CD4-positive, alpha-beta T cell treated with Interferon gamma for 1 hour (primary cell): Measurements from ENCODE around the gene ANKLE1.
A peak's percentile ranks its signal among the peaks of the same experiment; 100 is the strongest.
"Not testable (repeated sequence)": the region's sequence is repeated elsewhere in the genome, so short reads cannot be mapped to it uniquely, and the experiment has no call there.

Source experiments
- DNase-seq: peaks from one replicate; pipeline ENCODE4 v3.0.0-alpha.2; 2020

Gene ANKLE1

GRCh38 chr19:17248011-17248776 is 33.5 kb upstream of the ANKLE1 start:
- DNase-seq = no peak

- no peak for DNase-seq
Measured at GRCh38 chr19:17249887-17250548, 31.7 kb upstream of the ANKLE1 start.

GRCh38 chr19:17254636-17255035 is 27.1 kb upstream of the ANKLE1 start:
- DNase-seq = no peak

- no peak for DNase-seq
Measured at GRCh38 chr19:17255150-17255621, 26.5 kb upstream of the ANKLE1 start.

GRCh38 chr19:17256130-17256529 is 25.6 kb upstream of the ANKLE1 start:
- DNase-seq = no peak

GRCh38 chr19:17259118-17259780 is 22.5 kb upstream of the ANKLE1 start:
- no peak for DNase-seq

- DNase-seq = no peak
Measured at GRCh38 chr19:17259934-17260333, 21.8 kb upstream of the ANKLE1 start.

- peak; percentile 86 for DNase-seq
Measured at GRCh38 chr19:17260842-17261325, 20.8 kb upstream of the ANKLE1 start.

- DNase-seq = no peak
Measured at GRCh38 chr19:17262557-17262956, 19.1 kb upstream of the ANKLE1 start.

- no peak for DNase-seq
Measured at GRCh38 chr19:17263712-17264640, 17.7 kb upstream of the ANKLE1 start.

GRCh38 chr19:17264641-17264979 is 17.1 kb upstream of the ANKLE1 start, which contains the start of gene USHBP1:
USHBP1 (minus strand) TSS chr19:17264745; CDS start chr19:17264299, 446 bp downstream.
- no peak for DNase-seq

GRCh38 chr19:17266026-17266425 is 15.7 kb upstream of the ANKLE1 start:
- no peak for DNase-seq

GRCh38 chr19:17266589-17266974 is 15.1 kb upstream of the ANKLE1 start:
- DNase-seq = no peak

GRCh38 chr19:17266975-17267788 is 14.5 kb upstream of the ANKLE1 start, which contains the start of gene BABAM1:
BABAM1 (plus strand) TSS chr19:17267443; CDS start chr19:17268807, 1,364 bp downstream.
- DNase-seq = peak; percentile 98

GRCh38 chr19:17268754-17269153 is 12.9 kb upstream of the ANKLE1 start:
- DNase-seq = no peak

- not testable (repeated sequence) for DNase-seq
Measured at GRCh38 chr19:17274892-17275291, 6.8 kb upstream of the ANKLE1 start.

- DNase-seq = no peak
Measured at GRCh38 chr19:17275441-17276175, 6.1 kb upstream of the ANKLE1 start.

GRCh38 chr19:17279436-17279835 is 2.3 kb upstream of the ANKLE1 start:
- no peak for DNase-seq

GRCh38 chr19:17282488-17283125 is 906 bp downstream of the ANKLE1 start:
- DNase-seq = peak; percentile 73

GRCh38 chr19:17283504-17283996 is 1.8 kb downstream of the ANKLE1 start:
- DNase-seq = no peak
